ENCODE results near the gene NTF3. TPM values are rescaled to one million over a fixed set of nuclear protein-coding genes. Genes with fewer than 3 reads are reported as not detected.

The NTF3 gene
- total RNA-seq, 2 donors from 2014 or later, result 1.0 to 1.2 TPM

DNA sequence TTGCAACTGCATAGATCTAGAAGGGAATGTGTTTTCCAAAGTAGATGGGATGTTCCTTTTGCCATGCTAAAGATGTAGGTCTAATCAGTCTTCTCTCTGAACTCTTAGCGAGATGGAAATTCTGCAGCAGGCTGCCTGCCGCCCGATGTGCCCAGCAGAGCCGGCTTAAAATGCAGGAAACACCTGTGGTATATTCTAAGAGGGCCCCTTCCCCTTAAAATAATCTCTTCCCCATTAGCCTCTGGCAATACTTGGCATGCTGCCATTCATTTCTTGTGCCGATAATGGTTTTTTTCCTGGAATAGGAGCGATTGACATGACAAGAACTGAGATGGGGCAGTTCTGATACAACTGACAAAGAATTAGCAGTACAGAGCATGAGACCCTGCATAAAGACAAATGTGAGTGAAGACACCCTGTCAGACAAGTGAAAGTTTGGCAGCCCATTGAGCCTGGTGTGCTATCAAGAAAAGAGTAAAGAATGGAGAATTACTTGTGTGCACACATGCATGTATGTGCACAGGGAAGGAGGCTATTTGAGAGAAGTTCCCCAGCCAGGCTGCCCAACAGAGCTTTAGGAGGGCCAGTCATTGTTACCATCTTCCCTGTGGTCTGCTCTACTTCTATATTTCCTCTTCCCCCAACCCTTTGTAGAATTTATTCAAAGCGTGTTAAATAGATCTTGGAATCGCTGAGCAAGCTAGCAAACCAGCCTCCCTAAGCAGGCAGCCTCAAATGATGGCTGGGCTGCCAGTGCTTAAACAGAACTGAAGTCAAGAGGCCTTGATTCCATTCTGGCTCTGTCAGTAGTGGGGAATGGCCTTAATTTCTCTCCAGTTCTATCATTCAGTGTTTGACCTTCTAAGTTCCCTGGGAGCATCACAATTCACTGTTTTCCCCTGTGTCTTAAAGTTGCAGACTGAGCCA lies 29.6 kb upstream of the NTF3 start:
- no peak overlapping the region for H3K27ac ChIP-seq
- no peaks in the 10 kb centered on the region for H3K4me1 ChIP-seq (replicated peaks)
- TF ChIP-seq POLR2A (IDR thresholded peaks at IDR 0.05) (no peak), CTCF (IDR thresholded peaks at IDR 0.05) (no peak), POLR2AphosphoS5 (IDR thresholded peaks at IDR 0.05) (no peak)
- intact Hi-C loops (cut with DNase I), result no loop called here
- H3K9me3 ChIP-seq, result no peaks in the 10 kb centered on the region
- 70% methylated on average over 8 of the region's 8 CpGs for WGBS
- H3K4me3 ChIP-seq, result no peak overlapping the region
- H3K27me3 ChIP-seq (replicated peaks; ENCODE audit: insufficient read depth), result no peaks in the 10 kb centered on the region
- DNase-seq (ENCODE audit: low spot score), result no peak
- no peaks in the 10 kb centered on the region for H3K36me3 ChIP-seq

- no peaks in the 10 kb centered on the region for H3K4me1 ChIP-seq (replicated peaks)
- intact Hi-C loops (cut with DNase I), result no loop called here
- H3K36me3 ChIP-seq, result no peaks in the 10 kb centered on the region
- no peak for DNase-seq (ENCODE audit: low spot score)
- H3K9me3 ChIP-seq, result no peaks in the 10 kb centered on the region
- TF ChIP-seq CTCF (IDR thresholded peaks at IDR 0.05), result no peak
- TF ChIP-seq POLR2AphosphoS5 (IDR thresholded peaks at IDR 0.05), result no peak
- no peak for TF ChIP-seq POLR2A (IDR thresholded peaks at IDR 0.05)
- no peak overlapping the region for H3K4me3 ChIP-seq
- WGBS, result 68% methylated on average over 3 of the region's 3 CpGs
- H3K27ac ChIP-seq, result no peak overlapping the region
- no peaks in the 10 kb centered on the region for H3K27me3 ChIP-seq (replicated peaks; ENCODE audit: insufficient read depth)
These were observed 28.5 kb upstream of the NTF3 start for GRCh38 chr12:5403411-5403810.

DNA sequence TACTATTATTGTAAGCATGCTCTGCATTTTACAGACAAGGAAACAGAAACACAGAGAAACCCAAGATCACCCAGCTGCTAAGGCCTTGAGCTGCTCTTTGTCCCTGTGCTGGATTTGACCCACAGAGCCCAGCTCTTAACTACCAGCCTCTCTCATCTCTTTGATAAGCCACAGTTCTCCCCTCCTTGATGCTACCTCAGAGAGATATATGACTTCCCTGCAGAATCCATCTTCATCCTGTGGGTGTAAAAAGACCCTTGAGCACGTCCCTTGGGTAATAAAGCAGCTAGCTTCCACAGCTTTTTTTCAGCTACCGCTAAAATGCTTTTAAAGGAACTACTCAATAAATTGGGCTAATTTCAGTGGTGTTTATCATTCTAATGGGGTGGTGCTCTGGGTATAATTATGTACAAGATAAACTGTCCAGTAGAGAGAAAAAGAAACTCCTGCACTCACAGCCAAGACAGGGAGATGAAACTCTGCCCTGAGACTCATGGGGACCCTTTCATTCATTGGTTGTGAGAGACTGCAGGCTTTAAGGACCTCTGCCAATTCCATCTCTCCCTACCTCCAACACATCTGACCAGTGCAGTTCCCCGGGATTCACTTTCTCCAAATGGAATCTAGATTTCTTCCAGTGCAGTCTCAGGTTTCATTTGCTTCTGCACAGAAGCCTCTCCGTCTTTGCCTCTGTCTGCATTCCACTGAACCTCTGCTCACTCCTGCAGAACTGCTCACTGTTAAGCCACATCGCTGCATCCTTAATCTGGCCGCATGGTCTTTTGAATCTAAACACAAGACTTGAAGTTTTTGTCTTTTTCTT lies 24.7 kb upstream of the NTF3 start:
- no peaks in the 10 kb centered on the region for H3K9me3 ChIP-seq
- no peak for TF ChIP-seq POLR2AphosphoS5 (IDR thresholded peaks at IDR 0.05)
- 30% methylated on average over 6 of the region's 6 CpGs for WGBS
- no peaks in the 10 kb centered on the region for H3K36me3 ChIP-seq
- no peak overlapping the region for H3K27ac ChIP-seq
- DNase-seq (ENCODE audit: low spot score), result no peak
- no peaks in the 10 kb centered on the region for H3K27me3 ChIP-seq (replicated peaks; ENCODE audit: insufficient read depth)
- no peaks in the 10 kb centered on the region for H3K4me1 ChIP-seq (replicated peaks)
- no peak overlapping the region for H3K4me3 ChIP-seq
- intact Hi-C loops (cut with DNase I), result no loop called here

DNA sequence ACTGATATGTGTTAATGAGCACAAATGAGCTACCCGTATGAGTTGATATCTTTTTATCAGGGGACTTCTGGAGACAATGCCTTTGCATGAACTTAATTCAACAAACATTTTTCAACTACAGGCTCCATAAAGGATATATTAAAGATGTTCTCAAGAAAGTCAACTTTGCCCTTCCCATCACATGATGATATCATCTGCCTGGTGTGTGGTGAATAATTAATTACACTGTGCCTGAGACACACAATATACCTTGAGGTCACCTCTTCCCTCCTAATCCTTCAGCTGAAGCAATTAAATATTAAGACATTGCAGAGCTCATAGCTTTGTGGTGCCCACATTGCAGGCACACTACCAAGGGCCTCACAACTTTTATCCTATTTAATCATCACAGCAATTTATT lies 22.3 kb upstream of the NTF3 start:
- no peaks in the 10 kb centered on the region for H3K27me3 ChIP-seq (replicated peaks; ENCODE audit: insufficient read depth)
- DNase-seq (ENCODE audit: low spot score), result no peak
- H3K9me3 ChIP-seq, result no peaks in the 10 kb centered on the region
- no peak for TF ChIP-seq CTCF (IDR thresholded peaks at IDR 0.05)
- no peak for TF ChIP-seq POLR2A (IDR thresholded peaks at IDR 0.05)
- no peak for TF ChIP-seq POLR2AphosphoS5 (IDR thresholded peaks at IDR 0.05)
- H3K4me3 ChIP-seq, result no peak overlapping the region
- H3K36me3 ChIP-seq, result no peaks in the 10 kb centered on the region
- intact Hi-C loops (cut with DNase I), result no loop called here
- no peak overlapping the region for H3K27ac ChIP-seq
- H3K4me1 ChIP-seq (replicated peaks), result no peaks in the 10 kb centered on the region
- 31% methylated on average over 1 of the region's 1 CpG for WGBS

DNA sequence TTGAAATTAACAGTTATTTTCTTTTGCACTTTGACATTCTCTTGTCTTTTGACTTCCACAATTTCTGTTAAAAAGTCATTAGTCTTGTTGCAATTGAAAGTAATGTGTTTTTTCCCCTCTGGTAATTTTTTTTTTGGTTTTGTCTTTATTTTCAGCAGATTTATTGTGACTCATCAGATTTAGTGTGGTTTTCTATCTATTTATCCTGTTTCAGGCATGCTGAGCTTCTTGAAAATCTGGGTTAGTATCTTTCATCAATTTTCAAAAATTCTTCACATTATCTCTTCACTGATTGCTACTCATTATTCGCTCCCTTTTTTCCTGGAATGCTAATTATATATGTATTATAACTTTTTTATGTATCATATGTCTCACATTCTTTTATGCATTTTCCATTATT lies 15.3 kb upstream of the NTF3 start:
- TF ChIP-seq CTCF (IDR thresholded peaks at IDR 0.05) (no peak), POLR2AphosphoS5 (IDR thresholded peaks at IDR 0.05) (no peak), POLR2A (IDR thresholded peaks at IDR 0.05) (no peak)
- 97% methylated on average over 1 of the region's 1 CpG for WGBS
- no peaks in the 10 kb centered on the region for H3K4me1 ChIP-seq (replicated peaks)
- H3K36me3 ChIP-seq, result no peaks in the 10 kb centered on the region
- H3K27me3 ChIP-seq (replicated peaks; ENCODE audit: insufficient read depth), result no peaks in the 10 kb centered on the region
- H3K9me3 ChIP-seq, result no peaks in the 10 kb centered on the region
- no peak overlapping the region for H3K4me3 ChIP-seq
- no peak overlapping the region for H3K27ac ChIP-seq
- intact Hi-C loops (cut with DNase I), result no loop called here
- no peak for DNase-seq (ENCODE audit: low spot score)

All from prostate gland (tissue), 2 donors.